Immature natural killer cell (primary cell): ENCODE data around the gene TSPAN17. TPM values are rescaled to one million over a fixed set of nuclear protein-coding genes. Genes with fewer than 3 reads are reported as not detected.

Source experiments
- DNase-seq, 3 donors: peaks; one replicate each; pipeline ENCODE4 v3.0.0; 2022; ENCODE audit warnings: mixed read lengths in 1 of 3
- H3K27ac Mint-ChIP-seq, 6 donors: one replicate each; pipeline ENCODE4 v1.8.0; 2020; ENCODE audit warnings: mixed read lengths in 6 of 6, mild to moderate bottlenecking in 5 of 6, inconsistent platforms in 4 of 6, moderate library complexity in 3 of 6
- H3K27me3 Mint-ChIP-seq, 3 donors: one replicate each; pipeline ENCODE4 v1.8.0; 2020 to 2021; ENCODE audit warnings: low read depth in 3 of 3, mild to moderate bottlenecking in 3 of 3, mixed read lengths in 3 of 3, moderate library complexity in 3 of 3, inconsistent platforms in 1 of 3
- H3K36me3 Mint-ChIP-seq, 3 donors: one replicate each; pipeline ENCODE4 v1.8.0; 2020; ENCODE audit warnings: mixed read lengths in 3 of 3, inconsistent platforms in 2 of 3, mild to moderate bottlenecking in 2 of 3
- H3K4me1 Mint-ChIP-seq, 2 donors: one replicate each; pipeline ENCODE4 v1.8.0; 2020; ENCODE audit warnings: inconsistent platforms in 2 of 2, mild to moderate bottlenecking in 2 of 2, mixed read lengths in 2 of 2, moderate library complexity in 1 of 2
- H3K4me3 Mint-ChIP-seq, 5 donors: one replicate each; pipeline ENCODE4 v1.8.0; 2020; ENCODE audit warnings: mild to moderate bottlenecking in 5 of 5, mixed read lengths in 5 of 5, inconsistent platforms in 3 of 5, moderate library complexity in 3 of 5
- H3K9me3 Mint-ChIP-seq, 6 donors: one replicate each; pipeline ENCODE4 v1.8.0; 2020; ENCODE audit warnings: mild to moderate bottlenecking in 6 of 6, mixed read lengths in 6 of 6, inconsistent platforms in 4 of 6, moderate library complexity in 3 of 6
- polyA plus RNA-seq, 3 donors: library from polyadenylated mRNA; unstranded; fragments of 300-500 nt; fragmentation: Illumina TruSeq; gene quantifications; one replicate each; pipeline ENCODE4 v1.2.3, GENCODE V29; 2021

Gene TSPAN17
- polyA plus RNA-seq, 3 donors from 2014 or later: 45.2 to 53.0 (median 49.4) TPM

GRCh38 chr5:176639981-176640380, 7.3 kb upstream of the TSPAN17 start:
- Mint-ChIP-seq H3K4me3 (no peak overlapping the region), H3K27me3 (peaks cover 2 to 12% (median 10%) of the 10 kb centered on the region in 3 donors), H3K36me3 (peaks cover 0 to 4% (median 4%) of the 10 kb centered on the region in 3 donors)

GRCh38 chr5:176640616-176641015, 6.7 kb upstream of the TSPAN17 start:
- no peak for DNase-seq
- Mint-ChIP-seq H3K36me3 (no peaks in the 10 kb centered on the region), H3K27ac (no peak overlapping the region), H3K9me3 (no peaks in the 10 kb centered on the region), H3K27me3 (peaks cover 2 to 11% (median 6%) of the 10 kb centered on the region in 3 donors), H3K4me1 (no peaks in the 10 kb centered on the region), H3K4me3 (no peak overlapping the region)

More at GRCh38 chr5:176639981-176640380, 7.3 kb upstream of the TSPAN17 start:
- DNase-seq: no peak
- H3K4me1 Mint-ChIP-seq: no peaks in the 10 kb centered on the region
- H3K27ac Mint-ChIP-seq: no peak overlapping the region
- H3K9me3 Mint-ChIP-seq: no peaks in the 10 kb centered on the region

GRCh38 chr5:176642675-176643490, 4.4 kb upstream of the TSPAN17 start:
- Mint-ChIP-seq H3K27ac (no peak overlapping the region), H3K9me3 (no peaks in the 10 kb centered on the region), H3K27me3 (peaks cover 0 to 6% (median 5%) of the 10 kb centered on the region in 3 donors), H3K36me3 (no peaks in the 10 kb centered on the region), H3K4me3 (no peak overlapping the region), H3K4me1 (peaks cover 11 to 13% of the 10 kb centered on the region in 2 donors)
- DNase-seq: no peak

GRCh38 chr5:176643491-176644219, 3.6 kb upstream of the TSPAN17 start:
- no peaks in the 10 kb centered on the region for H3K36me3 Mint-ChIP-seq
- H3K4me1 Mint-ChIP-seq: peaks cover 17 to 18% of the 10 kb centered on the region in 2 donors
- no peaks in the 10 kb centered on the region for H3K9me3 Mint-ChIP-seq
- no peak overlapping the region for H3K4me3 Mint-ChIP-seq
- no peak for DNase-seq
- H3K27me3 Mint-ChIP-seq: peaks cover 0 to 6% (median 5%) of the 10 kb centered on the region in 3 donors
- H3K27ac Mint-ChIP-seq: no peak overlapping the region

GRCh38 chr5:176644294-176644693, 3.0 kb upstream of the TSPAN17 start:
- no peak overlapping the region for H3K4me3 Mint-ChIP-seq
- H3K27ac Mint-ChIP-seq: no peak overlapping the region
- no peaks in the 10 kb centered on the region for H3K9me3 Mint-ChIP-seq
- no peaks in the 10 kb centered on the region for H3K36me3 Mint-ChIP-seq
- peaks cover 0 to 6% (median 5%) of the 10 kb centered on the region in 3 donors for H3K27me3 Mint-ChIP-seq
- H3K4me1 Mint-ChIP-seq: peaks cover 23 to 25% of the 10 kb centered on the region in 2 donors
- no peak for DNase-seq

GRCh38 chr5:176644878-176645670, 2.2 kb upstream of the TSPAN17 start:
- peaks cover 0 to 6% (median 5%) of the 10 kb centered on the region in 3 donors for H3K27me3 Mint-ChIP-seq
- H3K4me1 Mint-ChIP-seq: peaks cover 30 to 31% of the 10 kb centered on the region in 2 donors
- no peaks in the 10 kb centered on the region for H3K36me3 Mint-ChIP-seq
- no peaks in the 10 kb centered on the region for H3K9me3 Mint-ChIP-seq
- DNase-seq: no peak
- peak overlapping the region in 1 of 5 donors; percentile 58 for H3K4me3 Mint-ChIP-seq
- no peak overlapping the region for H3K27ac Mint-ChIP-seq

- Mint-ChIP-seq H3K4me1 (peaks cover 41 to 42% of the 10 kb centered on the region in 2 donors), H3K4me3 (peak overlapping the region; percentile 83 to 88 (median 88)), H3K9me3 (no peaks in the 10 kb centered on the region), H3K27me3 (peaks cover 0 to 5% (median 0%) of the 10 kb centered on the region in 3 donors), H3K36me3 (no peaks in the 10 kb centered on the region), H3K27ac (peak overlapping the region in 5 of 6 donors; percentile 30 to 88 (median 84))
- DNase-seq: no peak
These were observed 1.1 kb upstream of the TSPAN17 start for GRCh38 chr5:176646049-176646706.

- peaks cover 46% of the 10 kb centered on the region in 2 donors for H3K4me1 Mint-ChIP-seq
- no peaks in the 10 kb centered on the region for H3K36me3 Mint-ChIP-seq
- DNase-seq: no peak
- peaks cover 0 to 5% (median 2%) of the 10 kb centered on the region in 3 donors for H3K27me3 Mint-ChIP-seq
- H3K4me3 Mint-ChIP-seq: peak overlapping the region; percentile 83 to 88 (median 88)
- H3K27ac Mint-ChIP-seq: peak overlapping the region in 5 of 6 donors; percentile 83 to 88 (median 86)
- H3K9me3 Mint-ChIP-seq: no peaks in the 10 kb centered on the region
These were observed 616 bp upstream of the TSPAN17 start for GRCh38 chr5:176646707-176647029.

GRCh38 chr5:176647843-176648473, 674 bp downstream of the TSPAN17 start:
- no peaks in the 10 kb centered on the region for H3K36me3 Mint-ChIP-seq
- H3K4me1 Mint-ChIP-seq: peaks cover 59% of the 10 kb centered on the region in 2 donors

GRCh38 chr5:176648474-176649194, 1.4 kb downstream of the TSPAN17 start:
- peaks cover under 1 to 5% (median 3%) of the 10 kb centered on the region in 3 donors for H3K36me3 Mint-ChIP-seq
- DNase-seq: peak; percentile 62 to 66 (median 63)
- peak overlapping the region; percentile 82 to 93 (median 83) for H3K4me3 Mint-ChIP-seq
- H3K27ac Mint-ChIP-seq: peak overlapping the region; percentile 61 to 86 (median 84)
- peaks cover 65 to 66% of the 10 kb centered on the region in 2 donors for H3K4me1 Mint-ChIP-seq
- no peaks in the 10 kb centered on the region for H3K9me3 Mint-ChIP-seq
- peaks cover 4 to 7% (median 5%) of the 10 kb centered on the region in 3 donors for H3K27me3 Mint-ChIP-seq

More at GRCh38 chr5:176647843-176648473, 674 bp downstream of the TSPAN17 start:
- Mint-ChIP-seq H3K27me3 (peaks cover 0 to 5% (median 2%) of the 10 kb centered on the region in 3 donors), H3K27ac (peak overlapping the region; percentile 71 to 86 (median 84)), H3K4me3 (peak overlapping the region; percentile 82 to 93 (median 83)), H3K9me3 (no peaks in the 10 kb centered on the region)
- DNase-seq: peak in 1 of 3 donors; percentile 11

GRCh38 chr5:176650354-176650884, 3.1 kb downstream of the TSPAN17 start:
- H3K27me3 Mint-ChIP-seq: peaks cover 4 to 8% (median 5%) of the 10 kb centered on the region in 3 donors
- peak overlapping the region in 2 of 6 donors; percentile 44 to 53 for H3K27ac Mint-ChIP-seq
- H3K4me1 Mint-ChIP-seq: peaks cover 70 to 71% of the 10 kb centered on the region in 2 donors
- peaks cover 3 to 13% (median 10%) of the 10 kb centered on the region in 3 donors for H3K36me3 Mint-ChIP-seq
- no peaks in the 10 kb centered on the region for H3K9me3 Mint-ChIP-seq
- no peak for DNase-seq
- peak overlapping the region; percentile 12 to 64 (median 30) for H3K4me3 Mint-ChIP-seq
